Suprapubic skin (tissue), 4 donors: ENCODE results near the gene ESR2.

Experiments used
- EP300 ChIP-seq: sonication (generic); formaldehyde crosslinking; IDR thresholded peaks from one replicate; pipeline ENCODE4 v1.6.1; 2017; ENCODE audit warnings: antibody characterized with exemption
- POLR2A ChIP-seq, 2 donors: fragments of 450-650 bp; IDR thresholded peaks; one replicate each; pipeline ENCODE4 v1.6.1; 2017; ENCODE audit warnings: antibody characterized with exemption in 2 of 2, mild to moderate bottlenecking in 2 of 2, moderate library complexity in 2 of 2
- POLR2AphosphoS5 ChIP-seq, 3 donors: sonication (generic); formaldehyde crosslinking; IDR thresholded peaks; one replicate each; pipeline ENCODE4 v1.6.1; 2017; ENCODE audit warnings: antibody characterized with exemption in 3 of 3
- TF ChIP-seq, protein P1 (sequence below), 2 donors: fragments of 200-600 bp in 1 of 2; fragments of 450-650 bp in 1 of 2; sonication (generic) in 1 of 2; IDR thresholded peaks; one replicate each; pipeline ENCODE4 v1.5.1; 2016 to 2019; ENCODE audit warnings: antibody characterized with exemption in 2 of 2, mild to moderate bottlenecking in 1 of 2, moderate library complexity in 1 of 2

DNA sequence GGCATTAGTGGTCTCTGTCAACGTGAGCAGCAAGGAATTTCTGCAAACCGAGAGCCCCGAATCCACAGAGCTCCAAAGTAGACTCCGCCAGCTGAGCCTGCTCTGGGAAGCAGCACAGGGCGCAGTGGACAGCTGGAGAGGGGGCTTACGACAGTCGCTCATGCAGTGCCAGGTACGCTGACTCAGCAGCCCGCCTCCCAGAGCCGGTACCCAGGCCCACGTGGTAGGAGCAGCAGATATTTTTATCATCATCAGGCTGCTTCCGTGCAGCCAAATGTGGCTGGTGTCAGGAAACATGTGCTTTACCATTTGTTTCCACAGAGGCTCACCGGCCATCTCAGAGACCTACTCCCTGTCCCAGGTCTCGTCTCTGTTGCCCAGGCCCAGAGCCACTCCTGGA is 73.7 kb downstream of the ESR2 start:
- TF ChIP-seq, protein P1, sequence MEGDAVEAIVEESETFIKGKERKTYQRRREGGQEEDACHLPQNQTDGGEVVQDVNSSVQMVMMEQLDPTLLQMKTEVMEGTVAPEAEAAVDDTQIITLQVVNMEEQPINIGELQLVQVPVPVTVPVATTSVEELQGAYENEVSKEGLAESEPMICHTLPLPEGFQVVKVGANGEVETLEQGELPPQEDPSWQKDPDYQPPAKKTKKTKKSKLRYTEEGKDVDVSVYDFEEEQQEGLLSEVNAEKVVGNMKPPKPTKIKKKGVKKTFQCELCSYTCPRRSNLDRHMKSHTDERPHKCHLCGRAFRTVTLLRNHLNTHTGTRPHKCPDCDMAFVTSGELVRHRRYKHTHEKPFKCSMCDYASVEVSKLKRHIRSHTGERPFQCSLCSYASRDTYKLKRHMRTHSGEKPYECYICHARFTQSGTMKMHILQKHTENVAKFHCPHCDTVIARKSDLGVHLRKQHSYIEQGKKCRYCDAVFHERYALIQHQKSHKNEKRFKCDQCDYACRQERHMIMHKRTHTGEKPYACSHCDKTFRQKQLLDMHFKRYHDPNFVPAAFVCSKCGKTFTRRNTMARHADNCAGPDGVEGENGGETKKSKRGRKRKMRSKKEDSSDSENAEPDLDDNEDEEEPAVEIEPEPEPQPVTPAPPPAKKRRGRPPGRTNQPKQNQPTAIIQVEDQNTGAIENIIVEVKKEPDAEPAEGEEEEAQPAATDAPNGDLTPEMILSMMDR (IDR thresholded peaks at IDR 0.05) = no peak
- TF ChIP-seq POLR2A (IDR thresholded peaks at IDR 0.05) = no peak
- no peak for TF ChIP-seq POLR2AphosphoS5 (IDR thresholded peaks at IDR 0.05)
- no peak for TF ChIP-seq EP300
